ENCODE measurements around the gene SIN3B. TPM values are rescaled to one million over a fixed set of nuclear protein-coding genes. Genes with fewer than 3 reads are reported as not detected.

SIN3B gene
- total and polyA plus RNA-seq, 9 of the 15 experiments (the other 6 are each of a cell fraction or from before 2014, with no cell fraction given), result 0.51 to 34.2 (median 14.3) TPM

DNA sequence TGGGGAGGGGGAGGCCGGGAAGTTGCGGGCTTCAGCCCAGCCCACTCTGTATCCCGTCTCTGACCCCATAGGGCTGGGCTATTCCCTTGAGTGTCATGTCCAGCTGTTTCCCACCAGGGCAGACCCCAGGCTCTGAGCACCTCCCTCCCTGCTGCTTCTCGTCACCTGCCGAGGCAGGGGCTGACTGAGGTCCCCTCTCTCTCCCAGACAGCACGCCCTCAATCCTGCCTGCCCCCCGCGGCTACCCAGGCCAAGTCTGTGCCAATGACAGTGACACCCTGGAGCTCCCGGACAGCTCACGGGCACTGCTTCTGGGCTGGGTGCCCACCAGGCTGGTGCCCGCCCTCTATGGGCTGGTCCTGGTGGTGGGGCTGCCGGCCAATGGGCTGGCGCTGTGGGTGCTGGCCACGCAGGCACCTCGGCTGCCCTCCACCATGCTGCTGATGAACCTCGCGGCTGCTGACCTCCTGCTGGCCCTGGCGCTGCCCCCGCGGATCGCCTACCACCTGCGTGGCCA is 60.2 kb downstream of the SIN3B start (continued):
- TF ChIP-seq E2F8 (IDR thresholded peaks at IDR 0.05; ENCODE audit: low read depth, partially characterized antibody) (no peak), LCOR (CRISPR knock-in tag; IDR thresholded peaks at IDR 0.05) (no peak), SAFB (IDR thresholded peaks at IDR 0.05; ENCODE audit: borderline replicate concordance, low read depth, low read length) (no peak), PCBP1 (IDR thresholded peaks at IDR 0.05; ENCODE audit: low read depth, low read length, poor library complexity, severe bottlenecking) (no peak), ZEB2 (IDR thresholded peaks at IDR 0.05) (no peak), EP300 (IDR thresholded peaks at IDR 0.05; ENCODE audit: low read length) (no peak), STAG1 (CRISPR knock-in tag; IDR thresholded peaks at IDR 0.05; ENCODE audit: borderline replicate concordance) (no peak), ZC3H8 (IDR thresholded peaks at IDR 0.05) (no peak), NR4A1 (CRISPR knock-in tag; IDR thresholded peaks at IDR 0.05) (no peak), NR4A1 (tag; IDR thresholded peaks at IDR 0.05) (peak; percentile 26; the same call in 1 of the 2 replicates), CHD4 (IDR thresholded peaks at IDR 0.05; ENCODE audit: insufficient read depth, insufficient replicate concordance, low read depth, low read length, poor library complexity, severe bottlenecking) (no peak), MECOM (CRISPR knock-in tag; IDR thresholded peaks at IDR 0.05) (peak; percentile 54; the same call in 1 of the 2 replicates), HCFC1 (IDR thresholded peaks at IDR 0.05; ENCODE audit: low read depth, low read length) (no peak), ZMIZ1 (IDR thresholded peaks at IDR 0.05; ENCODE audit: low read depth in 2 of 2, low read length in 2 of 2) (no peak), BRCA1 (IDR thresholded peaks at IDR 0.05) (no peak), BRCA1 (CRISPR knock-in tag; IDR thresholded peaks at IDR 0.05) (no peak), ZNF263 (CRISPR knock-in tag; IDR thresholded peaks at IDR 0.05; ENCODE audit: borderline replicate concordance) (peak; percentile 63; the same call in 1 of the 2 replicates), TCFL5 (CRISPR knock-in tag; conservative IDR thresholded peaks at IDR 0.05) (no peak), RB1 (IDR thresholded peaks at IDR 0.05; ENCODE audit: low read depth) (no peak), FOXJ3 (CRISPR knock-in tag; IDR thresholded peaks at IDR 0.05) (no peak), ZNF778 (CRISPR knock-in tag; IDR thresholded peaks at IDR 0.05) (no peak), TAF15 (IDR thresholded peaks at IDR 0.05; ENCODE audit: low read depth, low read length) (no peak)
- TF ChIP-seq, protein P1, sequence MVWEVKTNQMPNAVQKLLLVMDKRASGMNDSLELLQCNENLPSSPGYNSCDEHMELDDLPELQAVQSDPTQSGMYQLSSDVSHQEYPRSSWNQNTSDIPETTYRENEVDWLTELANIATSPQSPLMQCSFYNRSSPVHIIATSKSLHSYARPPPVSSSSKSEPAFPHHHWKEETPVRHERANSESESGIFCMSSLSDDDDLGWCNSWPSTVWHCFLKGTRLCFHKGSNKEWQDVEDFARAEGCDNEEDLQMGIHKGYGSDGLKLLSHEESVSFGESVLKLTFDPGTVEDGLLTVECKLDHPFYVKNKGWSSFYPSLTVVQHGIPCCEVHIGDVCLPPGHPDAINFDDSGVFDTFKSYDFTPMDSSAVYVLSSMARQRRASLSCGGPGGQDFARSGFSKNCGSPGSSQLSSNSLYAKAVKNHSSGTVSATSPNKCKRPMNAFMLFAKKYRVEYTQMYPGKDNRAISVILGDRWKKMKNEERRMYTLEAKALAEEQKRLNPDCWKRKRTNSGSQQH (CRISPR knock-in tag; IDR thresholded peaks at IDR 0.05), result no peak; the same call in 1 of the 2 replicates
